ENCODE measurements around the gene APBA1.

APBA1 gene

GRCh38 chr9:69546265-69546664, 125.9 kb downstream of the APBA1 start:
- H3K27me3 ChIP-seq (ENCODE audit: control insufficient read depth, insufficient read depth, low read length, poor library complexity, severe bottlenecking), result no peaks in the 10 kb centered on the region
- H3K36me3 ChIP-seq (ENCODE audit: control insufficient read depth, insufficient read depth, low read length), result no peaks in the 10 kb centered on the region
- 55 to 56% methylated on average over 4 of the region's 4 CpGs for WGBS, 2 experiments
- H3K4me1 ChIP-seq (ENCODE audit: control insufficient read depth, insufficient read depth, low read length), result peaks cover 25% of the 10 kb centered on the region
- H3K4me3 ChIP-seq (ENCODE audit: insufficient read depth, low read depth, low read length), result no peak overlapping the region
- no peak overlapping the region for H3K27ac ChIP-seq (ENCODE audit: insufficient read depth, low read depth, low read length, poor library complexity, severe bottlenecking)
- H3K9me3 ChIP-seq (ENCODE audit: control insufficient read depth, low read length), result no peaks in the 10 kb centered on the region

- no peak overlapping the region for H3K4me3 ChIP-seq (ENCODE audit: insufficient read depth, low read depth, low read length)
- H3K27me3 ChIP-seq (ENCODE audit: control insufficient read depth, insufficient read depth, low read length, poor library complexity, severe bottlenecking), result no peaks in the 10 kb centered on the region
- no peaks in the 10 kb centered on the region for H3K36me3 ChIP-seq (ENCODE audit: control insufficient read depth, insufficient read depth, low read length)
- 16 to 18% methylated on average over 7 of the region's 7 CpGs for WGBS, 2 experiments
- no peaks in the 10 kb centered on the region for H3K9me3 ChIP-seq (ENCODE audit: control insufficient read depth, low read length)
- peak overlapping the region; percentile 30 for H3K27ac ChIP-seq (ENCODE audit: insufficient read depth, low read depth, low read length, poor library complexity, severe bottlenecking)
- H3K4me1 ChIP-seq (ENCODE audit: control insufficient read depth, insufficient read depth, low read length), result peaks cover 25% of the 10 kb centered on the region
Observed at GRCh38 chr9:69542942-69543704, 129.0 kb downstream of the APBA1 start.

GRCh38 chr9:69542058-69542457, 130.1 kb downstream of the APBA1 start:
- H3K36me3 ChIP-seq (ENCODE audit: control insufficient read depth, insufficient read depth, low read length), result no peaks in the 10 kb centered on the region
- H3K4me3 ChIP-seq (ENCODE audit: insufficient read depth, low read depth, low read length), result no peak overlapping the region
- WGBS, 2 experiments, result 90 to 93% methylated on average over 1 to 6 of the region's 6 CpGs
- H3K27ac ChIP-seq (ENCODE audit: insufficient read depth, low read depth, low read length, poor library complexity, severe bottlenecking), result no peak overlapping the region
- H3K4me1 ChIP-seq (ENCODE audit: control insufficient read depth, insufficient read depth, low read length), result peaks cover 25% of the 10 kb centered on the region
- no peaks in the 10 kb centered on the region for H3K9me3 ChIP-seq (ENCODE audit: control insufficient read depth, low read length)
- no peaks in the 10 kb centered on the region for H3K27me3 ChIP-seq (ENCODE audit: control insufficient read depth, insufficient read depth, low read length, poor library complexity, severe bottlenecking)

GRCh38 chr9:69535911-69536310, 136.3 kb downstream of the APBA1 start:
- Histone ChIP-seq H3K27ac (ENCODE audit: insufficient read depth, low read depth, low read length, poor library complexity, severe bottlenecking) (no peak overlapping the region), H3K36me3 (ENCODE audit: control insufficient read depth, insufficient read depth, low read length) (no peaks in the 10 kb centered on the region), H3K9me3 (ENCODE audit: control insufficient read depth, low read length) (no peaks in the 10 kb centered on the region), H3K4me3 (ENCODE audit: insufficient read depth, low read depth, low read length) (no peak overlapping the region), H3K4me1 (ENCODE audit: control insufficient read depth, insufficient read depth, low read length) (no peaks in the 10 kb centered on the region), H3K27me3 (ENCODE audit: control insufficient read depth, insufficient read depth, low read length, poor library complexity, severe bottlenecking) (no peaks in the 10 kb centered on the region)
- no CpG with 5 or more reads among the region's 1 CpG for WGBS, 2 experiments

GRCh38 chr9:69535286-69535832, 136.8 kb downstream of the APBA1 start:
- H3K27me3 ChIP-seq (ENCODE audit: control insufficient read depth, insufficient read depth, low read length, poor library complexity, severe bottlenecking), result no peaks in the 10 kb centered on the region
- WGBS, 2 experiments, result 64 to 76% methylated on average over 1 of the region's 1 CpG
- H3K9me3 ChIP-seq (ENCODE audit: control insufficient read depth, low read length), result no peaks in the 10 kb centered on the region
- no peak overlapping the region for H3K27ac ChIP-seq (ENCODE audit: insufficient read depth, low read depth, low read length, poor library complexity, severe bottlenecking)
- no peak overlapping the region for H3K4me3 ChIP-seq (ENCODE audit: insufficient read depth, low read depth, low read length)
- no peaks in the 10 kb centered on the region for H3K4me1 ChIP-seq (ENCODE audit: control insufficient read depth, insufficient read depth, low read length)
- no peaks in the 10 kb centered on the region for H3K36me3 ChIP-seq (ENCODE audit: control insufficient read depth, insufficient read depth, low read length)

- H3K4me1 ChIP-seq (ENCODE audit: control insufficient read depth, insufficient read depth, low read length), result no peaks in the 10 kb centered on the region
- no peak overlapping the region for H3K4me3 ChIP-seq (ENCODE audit: insufficient read depth, low read depth, low read length)
- WGBS, 2 experiments, result 87 to 89% methylated on average over 4 of the region's 4 CpGs
- H3K27me3 ChIP-seq (ENCODE audit: control insufficient read depth, insufficient read depth, low read length, poor library complexity, severe bottlenecking), result no peaks in the 10 kb centered on the region
- no peak overlapping the region for H3K27ac ChIP-seq (ENCODE audit: insufficient read depth, low read depth, low read length, poor library complexity, severe bottlenecking)
- no peaks in the 10 kb centered on the region for H3K9me3 ChIP-seq (ENCODE audit: control insufficient read depth, low read length)
- H3K36me3 ChIP-seq (ENCODE audit: control insufficient read depth, insufficient read depth, low read length), result no peaks in the 10 kb centered on the region
Observed at GRCh38 chr9:69532396-69532795, 139.8 kb downstream of the APBA1 start.

GRCh38 chr9:69527454-69527853, 144.7 kb downstream of the APBA1 start:
- H3K9me3 ChIP-seq (ENCODE audit: control insufficient read depth, low read length), result no peaks in the 10 kb centered on the region
- no peaks in the 10 kb centered on the region for H3K4me1 ChIP-seq (ENCODE audit: control insufficient read depth, insufficient read depth, low read length)
- no peaks in the 10 kb centered on the region for H3K27me3 ChIP-seq (ENCODE audit: control insufficient read depth, insufficient read depth, low read length, poor library complexity, severe bottlenecking)
- no peaks in the 10 kb centered on the region for H3K36me3 ChIP-seq (ENCODE audit: control insufficient read depth, insufficient read depth, low read length)
- WGBS, 2 experiments, result 83 to 100% methylated on average over 1 of the region's 1 CpG
- no peak overlapping the region for H3K27ac ChIP-seq (ENCODE audit: insufficient read depth, low read depth, low read length, poor library complexity, severe bottlenecking)
- H3K4me3 ChIP-seq (ENCODE audit: insufficient read depth, low read depth, low read length), result no peak overlapping the region

- WGBS, 2 experiments, result 95 to 98% methylated on average over 2 of the region's 2 CpGs
- no peaks in the 10 kb centered on the region for H3K36me3 ChIP-seq (ENCODE audit: control insufficient read depth, insufficient read depth, low read length)
- no peaks in the 10 kb centered on the region for H3K9me3 ChIP-seq (ENCODE audit: control insufficient read depth, low read length)
- no peaks in the 10 kb centered on the region for H3K27me3 ChIP-seq (ENCODE audit: control insufficient read depth, insufficient read depth, low read length, poor library complexity, severe bottlenecking)
- no peak overlapping the region for H3K27ac ChIP-seq (ENCODE audit: insufficient read depth, low read depth, low read length, poor library complexity, severe bottlenecking)
- H3K4me3 ChIP-seq (ENCODE audit: insufficient read depth, low read depth, low read length), result no peak overlapping the region
- H3K4me1 ChIP-seq (ENCODE audit: control insufficient read depth, insufficient read depth, low read length), result no peaks in the 10 kb centered on the region
Observed at GRCh38 chr9:69526699-69527098, 145.5 kb downstream of the APBA1 start.

- H3K36me3 ChIP-seq (ENCODE audit: control insufficient read depth, insufficient read depth, low read length), result no peaks in the 10 kb centered on the region
- no peaks in the 10 kb centered on the region for H3K9me3 ChIP-seq (ENCODE audit: control insufficient read depth, low read length)
- H3K27ac ChIP-seq (ENCODE audit: insufficient read depth, low read depth, low read length, poor library complexity, severe bottlenecking), result no peak overlapping the region
- H3K27me3 ChIP-seq (ENCODE audit: control insufficient read depth, insufficient read depth, low read length, poor library complexity, severe bottlenecking), result no peaks in the 10 kb centered on the region
- H3K4me3 ChIP-seq (ENCODE audit: insufficient read depth, low read depth, low read length), result no peak overlapping the region
- 96 to 98% methylated on average over 4 of the region's 5 CpGs for WGBS, 2 experiments
- H3K4me1 ChIP-seq (ENCODE audit: control insufficient read depth, insufficient read depth, low read length), result no peaks in the 10 kb centered on the region
Observed at GRCh38 chr9:69519470-69520240, 152.5 kb downstream of the APBA1 start.

Data from ectodermal cell (in vitro differentiated cells).